WTC11 (cell line): ENCODE measurements around the gene SGCD. TPM values are rescaled to one million over a fixed set of nuclear protein-coding genes. Genes with fewer than 3 reads are reported as not detected.

ENCODE experiments used
- ATAC-seq: fragments of 200-7000 bp; cut with Tn5 transposase; 2 replicates; pipeline ENCODE4 v1.10.0; 2021; ENCODE audit warnings: mild to moderate bottlenecking, moderate library complexity
- CTCF ChIA-PET: fragments of 300-600 bp; sonication (Branson Sonifier 250); formaldehyde crosslinking; loops from one replicate; lab custom pipeline; 2021; ENCODE audit warnings: antibody characterized with exemption; lab: Charles Lee
- POLR2A ChIA-PET: fragments of 350-600 bp; sonication (Branson Sonifier 250); formaldehyde crosslinking; loops from one replicate; lab custom pipeline; 2021; ENCODE audit warnings: antibody characterized with exemption; lab: Charles Lee
- DNase-seq: peaks from one replicate; pipeline ENCODE4 v3.0.0; 2021; ENCODE audit warnings: low spot score
- H3K27ac Mint-ChIP-seq: 2 replicates; pipeline ENCODE4 v1.8.0; 2021; ENCODE audit warnings: mixed read lengths
- H3K27me3 Mint-ChIP-seq: 2 replicates; pipeline ENCODE4 v1.8.0; 2021; ENCODE audit warnings: low read depth, mild to moderate bottlenecking, moderate library complexity, mixed read lengths
- H3K36me3 Mint-ChIP-seq: 2 replicates; pipeline ENCODE4 v1.8.0; 2021; ENCODE audit warnings: mixed read lengths
- H3K4me1 Mint-ChIP-seq: 2 replicates; pipeline ENCODE4 v1.8.0; 2022; ENCODE audit warnings: mixed read lengths
- H3K4me3 Mint-ChIP-seq: 2 replicates; pipeline ENCODE4 v1.8.0; 2021; ENCODE audit warnings: mild to moderate bottlenecking, moderate library complexity, mixed read lengths
- H3K9me3 Mint-ChIP-seq: 2 replicates; pipeline ENCODE4 v1.8.0; 2021; ENCODE audit warnings: mixed read lengths
- CBFB ChIP-seq: sonication (generic); formaldehyde crosslinking; IDR thresholded peaks from 2 replicates; pipeline ENCODE4 v1.8.1; 2022; ENCODE audit warnings: mild to moderate bottlenecking, low read depth, missing genetic modification reagents
- E2F5 ChIP-seq: sonication (generic); formaldehyde crosslinking; IDR thresholded peaks from 2 replicates; pipeline ENCODE4 v1.8.1; 2022; ENCODE audit warnings: mild to moderate bottlenecking, moderate library complexity, missing genetic modification reagents
- GABPB1 ChIP-seq: sonication (generic); formaldehyde crosslinking; IDR thresholded peaks from 2 replicates; pipeline ENCODE4 v1.8.1; 2023; ENCODE audit warnings: mild to moderate bottlenecking, missing genetic modification reagents
- GTF2I ChIP-seq: fragments of 250-450 bp; sonication (Bioruptor Pico); conservative IDR thresholded peaks from 2 replicates; pipeline ENCODE4 v1.4.0; 2021; ENCODE audit warnings: mild to moderate bottlenecking
- KAT7 ChIP-seq: sonication (generic); formaldehyde crosslinking; IDR thresholded peaks from 2 replicates; pipeline ENCODE4 v1.8.1; 2023; ENCODE audit warnings: missing genetic modification reagents, mild to moderate bottlenecking, borderline replicate concordance
- MYBL2 ChIP-seq: sonication (generic); formaldehyde crosslinking; IDR thresholded peaks from 2 replicates; pipeline ENCODE4 v1.8.1; 2023; ENCODE audit warnings: mild to moderate bottlenecking, moderate library complexity, missing genetic modification reagents
- NFYB ChIP-seq: sonication (generic); formaldehyde crosslinking; conservative IDR thresholded peaks from 2 replicates; pipeline ENCODE4 v1.8.0; 2022; ENCODE audit warnings: low read depth, missing genetic modification reagents
- NR1H2 ChIP-seq: sonication (generic); formaldehyde crosslinking; IDR thresholded peaks from 2 replicates; pipeline ENCODE4 v1.9.0; 2021; ENCODE audit warnings: mild to moderate bottlenecking, moderate library complexity, missing genetic modification reagents
- PRRX2 ChIP-seq: fragments of 250-450 bp; sonication (Bioruptor Pico); IDR thresholded peaks from 2 replicates; pipeline ENCODE4 v1.8.0; 2021; ENCODE audit warnings: mild to moderate bottlenecking
- SP1 ChIP-seq: sonication (generic); formaldehyde crosslinking; conservative IDR thresholded peaks from 2 replicates; pipeline ENCODE4 v1.8.1; 2022; ENCODE audit warnings: missing genetic modification reagents
- STAT6 ChIP-seq: sonication (generic); formaldehyde crosslinking; conservative IDR thresholded peaks from 2 replicates; pipeline ENCODE4 v1.8.1; 2023; ENCODE audit warnings: mild to moderate bottlenecking, low read depth, missing genetic modification reagents, moderate library complexity
- TEAD4 ChIP-seq: sonication (generic); formaldehyde crosslinking; IDR thresholded peaks from 2 replicates; pipeline ENCODE4 v1.8.0; 2022; ENCODE audit warnings: mild to moderate bottlenecking, missing genetic modification reagents
- ZBTB21 ChIP-seq: sonication (generic); formaldehyde crosslinking; IDR thresholded peaks from 2 replicates; pipeline ENCODE4 v1.8.1; 2023; ENCODE audit warnings: mild to moderate bottlenecking, missing genetic modification reagents, borderline replicate concordance
- ZBTB43 ChIP-seq: sonication (generic); formaldehyde crosslinking; IDR thresholded peaks from 2 replicates; pipeline ENCODE4 v1.8.1; 2023; ENCODE audit warnings: mild to moderate bottlenecking, missing genetic modification reagents
- ZMAT4 ChIP-seq: fragments of 250-450 bp; sonication (Bioruptor Pico); IDR thresholded peaks from 2 replicates; pipeline ENCODE4 v1.9.0; 2021; ENCODE audit warnings: mild to moderate bottlenecking
- ZNF219 ChIP-seq: sonication (generic); formaldehyde crosslinking; IDR thresholded peaks from 2 replicates; pipeline ENCODE4 v1.8.0; 2023; ENCODE audit warnings: missing genetic modification reagents, mild to moderate bottlenecking, borderline replicate concordance
- total RNA-seq: library from RNA; stranded (reverse); gene quantifications from 3 replicates; pipeline ENCODE4 v1.2.3, GENCODE V29; 2021
- TF ChIP-seq, protein P1 (sequence below): fragments of 250-450 bp; sonication (Bioruptor Pico); IDR thresholded peaks from 2 replicates; pipeline ENCODE4 v2.1.2; 2022; ENCODE audit warnings: mild to moderate bottlenecking, moderate library complexity
- TF ChIP-seq, protein P2 (sequence below): sonication (generic); formaldehyde crosslinking; IDR thresholded peaks from 2 replicates; pipeline ENCODE4 v1.8.1; 2023; ENCODE audit warnings: mild to moderate bottlenecking, missing genetic modification reagents, moderate library complexity

Gene SGCD
- total RNA-seq, 1 experiment from 2014 or later = 0.33 TPM

GRCh38 chr5:156438076-156438475 is 111.1 kb downstream of the SGCD start:
- ChIA-PET POLR2A (no interaction called here), CTCF (no interaction called here)
- Mint-ChIP-seq H3K27ac (no peak overlapping the region), H3K36me3 (no peaks in the 10 kb centered on the region), H3K4me1 (peaks cover 13% of the 10 kb centered on the region), H3K27me3 (no peaks in the 10 kb centered on the region), H3K4me3 (no peak overlapping the region), H3K9me3 (no peaks in the 10 kb centered on the region)
- no peak for DNase-seq
- no peak for ATAC-seq
- TF ChIP-seq MYBL2 (CRISPR knock-in tag) (no peak), ZBTB43 (CRISPR knock-in tag) (no peak), KAT7 (no peak), STAT6 (CRISPR knock-in tag) (no peak), CBFB (CRISPR knock-in tag) (no peak), ZBTB21 (CRISPR knock-in tag) (no peak), GABPB1 (no peak), ZNF219 (CRISPR knock-in tag) (no peak), NR1H2 (no peak), E2F5 (no peak), GTF2I (CRISPR knock-in tag) (no peak)
- TF ChIP-seq, protein P1, sequence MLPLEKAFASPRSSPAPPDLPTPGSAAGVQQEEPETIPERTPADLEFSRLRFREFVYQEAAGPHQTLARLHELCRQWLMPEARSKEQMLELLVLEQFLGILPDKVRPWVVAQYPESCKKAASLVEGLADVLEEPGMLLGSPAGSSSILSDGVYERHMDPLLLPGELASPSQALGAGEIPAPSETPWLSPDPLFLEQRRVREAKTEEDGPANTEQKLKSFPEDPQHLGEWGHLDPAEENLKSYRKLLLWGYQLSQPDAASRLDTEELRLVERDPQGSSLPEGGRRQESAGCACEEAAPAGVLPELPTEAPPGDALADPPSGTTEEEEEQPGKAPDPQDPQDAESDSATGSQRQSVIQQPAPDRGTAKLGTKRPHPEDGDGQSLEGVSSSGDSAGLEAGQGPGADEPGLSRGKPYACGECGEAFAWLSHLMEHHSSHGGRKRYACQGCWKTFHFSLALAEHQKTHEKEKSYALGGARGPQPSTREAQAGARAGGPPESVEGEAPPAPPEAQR (CRISPR knock-in tag) = no peak

GRCh38 chr5:156444753-156445291 is 117.9 kb downstream of the SGCD start:
- POLR2A ChIA-PET = no interaction called here
- Mint-ChIP-seq H3K4me1 (peaks cover 62% of the 10 kb centered on the region), H3K36me3 (no peaks in the 10 kb centered on the region)
- ATAC-seq (no peak), DNase-seq (no peak)
- TF ChIP-seq ZMAT4 (CRISPR knock-in tag) (no peak), TEAD4 (CRISPR knock-in tag) (no peak), ZBTB43 (CRISPR knock-in tag) (no peak), NFYB (CRISPR knock-in tag) (no peak), GABPB1 (no peak), PRRX2 (no peak), SP1 (no peak)
- TF ChIP-seq, protein P2, sequence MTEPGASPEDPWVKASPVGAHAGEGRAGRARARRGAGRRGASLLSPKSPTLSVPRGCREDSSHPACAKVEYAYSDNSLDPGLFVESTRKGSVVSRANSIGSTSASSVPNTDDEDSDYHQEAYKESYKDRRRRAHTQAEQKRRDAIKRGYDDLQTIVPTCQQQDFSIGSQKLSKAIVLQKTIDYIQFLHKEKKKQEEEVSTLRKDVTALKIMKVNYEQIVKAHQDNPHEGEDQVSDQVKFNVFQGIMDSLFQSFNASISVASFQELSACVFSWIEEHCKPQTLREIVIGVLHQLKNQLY (CRISPR knock-in tag) = no peak
- TF ChIP-seq, all 79 proteins: peak for 0
- Mint-ChIP-seq H3K27me3 (no peaks in the 10 kb centered on the region; the same call in 1 of the 2 replicates), H3K4me3 (no peak overlapping the region), H3K27ac (no peak overlapping the region), H3K9me3 (no peaks in the 10 kb centered on the region)
- CTCF ChIA-PET = no interaction called here
